ENCODE data around the gene TP73.

DNA sequence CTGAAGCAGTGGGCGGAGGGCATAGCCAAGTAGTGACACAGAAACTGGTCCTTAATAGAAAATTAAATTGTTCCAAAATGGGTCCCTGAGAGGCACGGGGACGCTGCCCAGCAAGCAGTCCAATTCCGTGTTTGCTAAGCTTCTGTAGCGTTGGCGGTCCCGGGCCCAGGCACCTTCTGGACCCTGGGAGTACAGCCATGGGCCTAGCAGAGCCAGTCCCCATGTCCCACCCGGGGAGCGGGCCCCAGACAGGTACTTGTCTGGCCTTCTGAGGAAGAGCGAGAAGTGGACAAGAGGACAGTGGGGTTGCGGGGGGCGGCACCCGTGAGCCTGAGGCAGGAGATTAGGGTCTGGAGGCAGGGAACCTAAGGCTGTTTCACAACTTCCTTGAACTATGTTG, 88.4 kb downstream of the TP73 start:
- TF ChIP-seq GATA2 (IDR thresholded peaks at IDR 0.05; ENCODE audit: low read depth, low read length), result no peak
- no peak for TF ChIP-seq GATA3 (IDR thresholded peaks at IDR 0.05; ENCODE audit: low read depth, low read length)

All from SH-SY5Y (cell line).